K562 (cell line): ENCODE results near the gene LYZL4. TPM values are rescaled to one million over a fixed set of nuclear protein-coding genes. Genes with fewer than 3 reads are reported as not detected.

ENCODE experiments used
- ATF1 ChIP-seq, 2 experiments: fragments of 450-650 bp in 1 of 2; IDR thresholded peaks; 2 replicates each; pipeline ENCODE4 v1.6.1; 2016; ENCODE audit warnings: missing compliant biosample characterization in 1 of 2, missing genetic modification characterization in 1 of 2
- EP300 ChIP-seq: IDR thresholded peaks from 2 replicates; pipeline ENCODE4 v1.6.1; 2012; ENCODE audit warnings: low read length, improper control_type of control experiment
- FOXA1 ChIP-seq: fragments of 450-650 bp; IDR thresholded peaks from 2 replicates; pipeline ENCODE4 v1.6.1; 2016; ENCODE audit warnings: mild to moderate bottlenecking, borderline replicate concordance
- HDAC6 ChIP-seq: IDR thresholded peaks from 2 replicates; pipeline ENCODE4 v1.6.1; 2012; ENCODE audit warnings: low read depth, mild to moderate bottlenecking, control low read depth, inconsistent platforms, low read length, moderate library complexity
- NR1H2 ChIP-seq: sonication (generic); formaldehyde crosslinking; IDR thresholded peaks from 2 replicates; pipeline ENCODE4 v1.4.0; 2020; ENCODE audit warnings: mild to moderate bottlenecking, missing genetic modification reagents
- PHB ChIP-seq: fragments of 250-450 bp; sonication (Bioruptor Pico); IDR thresholded peaks from 2 replicates; pipeline ENCODE4 v1.5.0; 2021
- PML ChIP-seq: IDR thresholded peaks from 2 replicates; pipeline ENCODE4 v1.6.1; 2012; ENCODE audit warnings: low read length, inconsistent platforms
- POLR2AphosphoS2 ChIP-seq: IDR thresholded peaks from 2 replicates; pipeline ENCODE4 v1.6.1; 2012; ENCODE audit warnings: low read length, improper control_type of control experiment
- POLR2H ChIP-seq: IDR thresholded peaks from 2 replicates; pipeline ENCODE4 v1.6.1; 2016; ENCODE audit warnings: missing genetic modification characterization, low read depth, mild to moderate bottlenecking, control low read depth, missing compliant biosample characterization, moderate library complexity
- RCOR1 ChIP-seq, 2 experiments: IDR thresholded peaks; 2 replicates each; pipeline ENCODE4 v1.6.1; 2012; ENCODE audit warnings: low read depth in 2 of 2, low read length in 2 of 2, borderline replicate concordance in 1 of 2, improper control_type of control experiment in 1 of 2
- SLC30A9 ChIP-seq: fragments of 250-450 bp; sonication (Bioruptor Pico); IDR thresholded peaks from 2 replicates; pipeline ENCODE4 v1.8.0; 2022; ENCODE audit warnings: mild to moderate bottlenecking, moderate library complexity
- SP1 ChIP-seq: sonication (generic); formaldehyde crosslinking; IDR thresholded peaks from 2 replicates; pipeline ENCODE4 v1.8.1; 2022; ENCODE audit warnings: mild to moderate bottlenecking, missing genetic modification reagents
- TOE1 ChIP-seq, 2 experiments: fragments of 450-650 bp in 1 of 2; sonication (generic) in 1 of 2; formaldehyde crosslinking in 1 of 2; IDR thresholded peaks; 2 replicates each; pipeline versions ENCODE4 v1.7.1 to v1.8.0; 2016 to 2022; ENCODE audit warnings: borderline replicate concordance in 2 of 2, mild to moderate bottlenecking in 2 of 2, antibody characterized with exemption in 1 of 2, inconsistent platforms in 1 of 2, low read depth in 1 of 2, missing genetic modification reagents in 1 of 2, moderate library complexity in 1 of 2
- ZFP1 ChIP-seq: fragments of 450-650 bp; formaldehyde crosslinking; IDR thresholded peaks from 2 replicates; pipeline ENCODE4 v1.4.0; 2020; ENCODE audit warnings: mild to moderate bottlenecking, mixed read lengths
- ZNF263 ChIP-seq: sonication (generic); formaldehyde crosslinking; IDR thresholded peaks from 2 replicates; pipeline ENCODE4 v1.8.0; 2022; ENCODE audit warnings: mild to moderate bottlenecking, missing genetic modification reagents, borderline replicate concordance
- ZNF696 ChIP-seq: fragments of 250-450 bp; sonication (Bioruptor Pico); conservative IDR thresholded peaks from 2 replicates; pipeline ENCODE4 v1.4.0; 2020; ENCODE audit warnings: mild to moderate bottlenecking, moderate library complexity
- polyA plus RNA-seq, 8 experiments: library from polyadenylated mRNA; depleted of rRNA in 4 of 8; stranded (reverse) in 5 of 8; unstranded in 3 of 8; fragments of >200 nt; fragmentation: Nextera tagmentation in 2 of 8; fragmentation: Illumina TruSeq in 1 of 8; extraction: Ambion mirVana in 2 of 8; extraction: Trizol in 1 of 8; gene quantifications; 2 replicates each; pipeline versions ENCODE4 v1.2.1 to v1.2.3, GENCODE V29; 2011 to 2014; ENCODE audit warnings: inconsistent platforms in 1 of 8, missing spikeins in 1 of 8
- total RNA-seq, 7 experiments: library from RNA; depleted of rRNA in 6 of 7; stranded (reverse); fragments of >200 nt in 6 of 7; fragmentation: Illumina TruSeq in 2 of 7; extraction: Trizol in 2 of 7; gene quantifications; 2 replicates each; pipeline versions ENCODE4 v1.2.1 to v1.2.3, GENCODE V29; 2011 to 2021; ENCODE audit warnings: low replicate concordance in 1 of 7
- TF ChIP-seq, protein P1 (sequence below): sonication (generic); formaldehyde crosslinking; IDR thresholded peaks from 2 replicates; pipeline ENCODE4 v1.8.0; 2022; ENCODE audit warnings: missing genetic modification reagents, mild to moderate bottlenecking, borderline replicate concordance
- TF ChIP-seq, protein P2 (sequence below): fragments of 250-450 bp; sonication (Bioruptor Pico); IDR thresholded peaks from 2 replicates; pipeline ENCODE4 v1.8.0; 2021; ENCODE audit warnings: moderate library complexity, mild to moderate bottlenecking, inconsistent platforms
- TF ChIP-seq, protein P3 (sequence below), 2 experiments: fragments of 450-650 bp in 1 of 2; IDR thresholded peaks; 2 replicates each; pipeline ENCODE4 v1.6.1; 2011 to 2017; ENCODE audit warnings: low read depth in 2 of 2, antibody characterized with exemption in 1 of 2, borderline replicate concordance in 1 of 2, low read length in 1 of 2, mild to moderate bottlenecking in 1 of 2, mixed read lengths in 1 of 2; ENCODE audit not compliant: control insufficient read depth in 1 of 2
- TF ChIP-seq, protein P4 (sequence below): fragments of 250-450 bp; sonication (Bioruptor Pico); IDR thresholded peaks from 2 replicates; pipeline ENCODE4 v1.5.0; 2022; ENCODE audit warnings: mild to moderate bottlenecking

The LYZL4 gene
- total and polyA plus RNA-seq, 9 of the 15 experiments (the other 6 are each of a cell fraction or from before 2014, with no cell fraction given), result not detected

DNA sequence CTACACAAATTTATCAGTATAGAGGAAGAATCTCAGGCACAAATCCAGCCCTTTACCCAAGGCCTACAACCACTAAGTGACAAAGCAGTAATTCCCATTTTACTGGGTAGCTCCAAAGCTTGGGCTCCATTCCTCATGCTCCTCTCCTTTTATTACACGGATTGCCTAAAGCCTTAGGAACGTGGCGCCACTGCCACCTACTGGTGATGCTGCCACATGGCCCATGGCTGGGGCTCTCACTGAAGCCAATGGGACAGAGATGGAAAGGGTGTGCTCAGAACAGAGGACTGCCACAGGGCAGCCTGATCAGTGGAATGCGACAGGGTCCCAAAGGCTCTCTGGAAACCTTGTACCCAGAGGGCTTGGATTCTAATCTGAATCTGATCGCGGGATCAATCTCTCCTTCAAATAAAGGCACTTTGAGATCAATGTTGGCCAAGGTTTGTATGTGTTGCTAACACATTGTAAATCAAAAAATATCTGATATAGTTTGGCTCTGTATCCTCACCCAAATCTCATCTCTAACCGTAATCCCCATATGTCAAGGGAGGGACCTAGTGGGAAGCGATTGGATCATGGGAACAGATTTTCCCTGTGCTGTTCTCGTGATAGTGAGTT, 33.5 kb upstream of the LYZL4 start (continued):
- TF ChIP-seq SLC30A9 (CRISPR knock-in tag) (no peak), POLR2H (tag) (no peak), SP1 (CRISPR knock-in tag) (no peak), HDAC6 (no peak), PHB (CRISPR knock-in tag) (no peak), FOXA1 (no peak), TOE1 (IDR thresholded peaks at IDR 0.05; ENCODE audit: borderline replicate concordance) (no peak), TOE1 (CRISPR knock-in tag; IDR thresholded peaks at IDR 0.05; ENCODE audit: borderline replicate concordance, low read depth) (no peak), EP300 (no peak), RCOR1 (IDR thresholded peaks at IDR 0.05; ENCODE audit: borderline replicate concordance in 1 of 2, low read depth in 2 of 2, low read length in 2 of 2) (peak in 1 of 2 experiments; percentile 41; a peak in 1 of 4 replicates), ZNF263 (peak; percentile 36; the same call in 1 of the 2 replicates), NR1H2 (no peak), ZNF696 (no peak), PML (no peak), POLR2AphosphoS2 (no peak), ATF1 (CRISPR knock-in tag; IDR thresholded peaks at IDR 0.05) (no peak), ATF1 (tag; IDR thresholded peaks at IDR 0.05) (no peak), ZFP1 (CRISPR knock-in tag) (no peak)
- TF ChIP-seq, protein P1, sequence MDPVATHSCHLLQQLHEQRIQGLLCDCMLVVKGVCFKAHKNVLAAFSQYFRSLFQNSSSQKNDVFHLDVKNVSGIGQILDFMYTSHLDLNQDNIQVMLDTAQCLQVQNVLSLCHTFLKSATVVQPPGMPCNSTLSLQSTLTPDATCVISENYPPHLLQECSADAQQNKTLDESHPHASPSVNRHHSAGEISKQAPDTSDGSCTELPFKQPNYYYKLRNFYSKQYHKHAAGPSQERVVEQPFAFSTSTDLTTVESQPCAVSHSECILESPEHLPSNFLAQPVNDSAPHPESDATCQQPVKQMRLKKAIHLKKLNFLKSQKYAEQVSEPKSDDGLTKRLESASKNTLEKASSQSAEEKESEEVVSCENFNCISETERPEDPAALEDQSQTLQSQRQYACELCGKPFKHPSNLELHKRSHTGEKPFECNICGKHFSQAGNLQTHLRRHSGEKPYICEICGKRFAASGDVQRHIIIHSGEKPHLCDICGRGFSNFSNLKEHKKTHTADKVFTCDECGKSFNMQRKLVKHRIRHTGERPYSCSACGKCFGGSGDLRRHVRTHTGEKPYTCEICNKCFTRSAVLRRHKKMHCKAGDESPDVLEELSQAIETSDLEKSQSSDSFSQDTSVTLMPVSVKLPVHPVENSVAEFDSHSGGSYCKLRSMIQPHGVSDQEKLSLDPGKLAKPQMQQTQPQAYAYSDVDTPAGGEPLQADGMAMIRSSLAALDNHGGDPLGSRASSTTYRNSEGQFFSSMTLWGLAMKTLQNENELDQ (CRISPR knock-in tag), result no peak
- TF ChIP-seq, protein P2, sequence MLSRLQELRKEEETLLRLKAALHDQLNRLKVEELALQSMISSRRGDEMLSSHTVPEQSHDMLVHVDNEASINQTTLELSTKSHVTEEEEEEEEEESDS (CRISPR knock-in tag), result no peak
- TF ChIP-seq, protein P3, sequence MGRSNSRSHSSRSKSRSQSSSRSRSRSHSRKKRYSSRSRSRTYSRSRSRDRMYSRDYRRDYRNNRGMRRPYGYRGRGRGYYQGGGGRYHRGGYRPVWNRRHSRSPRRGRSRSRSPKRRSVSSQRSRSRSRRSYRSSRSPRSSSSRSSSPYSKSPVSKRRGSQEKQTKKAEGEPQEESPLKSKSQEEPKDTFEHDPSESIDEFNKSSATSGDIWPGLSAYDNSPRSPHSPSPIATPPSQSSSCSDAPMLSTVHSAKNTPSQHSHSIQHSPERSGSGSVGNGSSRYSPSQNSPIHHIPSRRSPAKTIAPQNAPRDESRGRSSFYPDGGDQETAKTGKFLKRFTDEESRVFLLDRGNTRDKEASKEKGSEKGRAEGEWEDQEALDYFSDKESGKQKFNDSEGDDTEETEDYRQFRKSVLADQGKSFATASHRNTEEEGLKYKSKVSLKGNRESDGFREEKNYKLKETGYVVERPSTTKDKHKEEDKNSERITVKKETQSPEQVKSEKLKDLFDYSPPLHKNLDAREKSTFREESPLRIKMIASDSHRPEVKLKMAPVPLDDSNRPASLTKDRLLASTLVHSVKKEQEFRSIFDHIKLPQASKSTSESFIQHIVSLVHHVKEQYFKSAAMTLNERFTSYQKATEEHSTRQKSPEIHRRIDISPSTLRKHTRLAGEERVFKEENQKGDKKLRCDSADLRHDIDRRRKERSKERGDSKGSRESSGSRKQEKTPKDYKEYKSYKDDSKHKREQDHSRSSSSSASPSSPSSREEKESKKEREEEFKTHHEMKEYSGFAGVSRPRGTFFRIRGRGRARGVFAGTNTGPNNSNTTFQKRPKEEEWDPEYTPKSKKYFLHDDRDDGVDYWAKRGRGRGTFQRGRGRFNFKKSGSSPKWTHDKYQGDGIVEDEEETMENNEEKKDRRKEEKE (IDR thresholded peaks at IDR 0.05; ENCODE audit: borderline replicate concordance in 1 of 2, control insufficient read depth in 1 of 2, low read depth in 2 of 2, low read length in 1 of 2), result no peak
- TF ChIP-seq, protein P4, sequence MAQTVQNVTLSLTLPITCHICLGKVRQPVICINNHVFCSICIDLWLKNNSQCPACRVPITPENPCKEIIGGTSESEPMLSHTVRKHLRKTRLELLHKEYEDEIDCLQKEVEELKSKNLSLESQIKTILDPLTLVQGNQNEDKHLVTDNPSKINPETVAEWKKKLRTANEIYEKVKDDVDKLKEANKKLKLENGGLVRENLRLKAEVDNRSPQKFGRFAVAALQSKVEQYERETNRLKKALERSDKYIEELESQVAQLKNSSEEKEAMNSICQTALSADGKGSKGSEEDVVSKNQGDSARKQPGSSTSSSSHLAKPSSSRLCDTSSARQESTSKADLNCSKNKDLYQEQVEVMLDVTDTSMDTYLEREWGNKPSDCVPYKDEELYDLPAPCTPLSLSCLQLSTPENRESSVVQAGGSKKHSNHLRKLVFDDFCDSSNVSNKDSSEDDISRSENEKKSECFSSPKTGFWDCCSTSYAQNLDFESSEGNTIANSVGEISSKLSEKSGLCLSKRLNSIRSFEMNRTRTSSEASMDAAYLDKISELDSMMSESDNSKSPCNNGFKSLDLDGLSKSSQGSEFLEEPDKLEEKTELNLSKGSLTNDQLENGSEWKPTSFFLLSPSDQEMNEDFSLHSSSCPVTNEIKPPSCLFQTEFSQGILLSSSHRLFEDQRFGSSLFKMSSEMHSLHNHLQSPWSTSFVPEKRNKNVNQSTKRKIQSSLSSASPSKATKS (CRISPR knock-in tag), result no peak
